HepG2 (cell line): ENCODE data around the gene SH3D21. TPM values are rescaled to one million over a fixed set of nuclear protein-coding genes. Genes with fewer than 3 reads are reported as not detected.

Experiments used
- ATAC-seq: fragments of 200-7000 bp; cut with Tn5 transposase; 3 replicates; pipeline ENCODE4 v1.9.1; 2020; ENCODE audit warnings: mild to moderate bottlenecking, moderate library complexity
- BruUV-seq: library from RNA; stranded (reverse); fragments of 400-500 nt; replicated peaks from 2 replicates; lab custom pipeline; 2021; lab: Mats Ljungman, UMichigan
- CTCF ChIA-PET: fragments of 300-600 bp; formaldehyde crosslinking; extraction: SDS; loops from one replicate; lab custom pipeline; 2021; ENCODE audit warnings: low total read pairs, inconsistent platforms, low intra/inter-chr PET ratio; lab: Yijun Ruan, JAX
- POLR2A ChIA-PET: fragments of 350-600 bp; sonication (Branson Sonifier 250); formaldehyde crosslinking; loops from one replicate; lab custom pipeline; 2020; ENCODE audit warnings: antibody characterized with exemption, inconsistent platforms; lab: Yijun Ruan, JAX
- DNase-seq: peaks from one replicate; pipeline ENCODE4 v3.0.0-alpha.2; 2015; ENCODE audit warnings: low spot score
- FAIRE-seq: peaks from 3 replicates; lab custom pipeline; 2011; peaks lifted over from hg19 to GRCh38; lab: Jason Lieb, UNC
- H2AFZ ChIP-seq: one replicate; pipeline ENCODE4 v1.6.1; 2011; ENCODE audit warnings: low read length, inconsistent platforms
- H3K27ac ChIP-seq: fragments of 300-600 bp; 3 replicates; pipeline ENCODE4 v1.8.0; 2011; ENCODE audit warnings: mixed run types, mild to moderate bottlenecking, mixed read lengths, low read length, inconsistent platforms; ENCODE audit not compliant: insufficient read depth; ENCODE audit errors: extremely low read length
- H3K27me3 ChIP-seq, 2 experiments: fragments of 200-600 bp in 1 of 2; 2 replicates in 1 of 2; 3 replicates in 1 of 2; pipeline versions ENCODE4 v1.6.0 to v1.8.0; 2011; ENCODE audit warnings: low read length in 2 of 2, mild to moderate bottlenecking in 2 of 2, moderate library complexity in 2 of 2, inconsistent platforms in 1 of 2; ENCODE audit not compliant: insufficient read depth in 2 of 2, control insufficient read depth in 1 of 2
- H3K36me3 ChIP-seq, 2 experiments: fragments of 200-600 bp in 1 of 2; replicated peaks in 1 of 2; 2 replicates in 1 of 2; 3 replicates in 1 of 2; pipeline versions ENCODE4 v1.5.1 to v1.8.0; 2011; ENCODE audit warnings: low read length in 2 of 2, inconsistent platforms in 1 of 2; ENCODE audit not compliant: insufficient read depth in 2 of 2, control insufficient read depth in 1 of 2
- H3K4me1 ChIP-seq: 2 replicates; pipeline ENCODE4 v1.5.1; 2012; ENCODE audit warnings: low read length, inconsistent platforms; ENCODE audit not compliant: insufficient read depth
- H3K4me2 ChIP-seq: 2 replicates; pipeline ENCODE4 v1.6.0; 2011; ENCODE audit warnings: low read depth, low read length, inconsistent platforms
- H3K4me3 ChIP-seq, 3 experiments: fragments of 200-600 bp in 1 of 3; sonication (generic), shearing (Covaris generic) in 1 of 3; replicated peaks in 1 of 3; 2 replicates each; pipeline ENCODE4 v1.5.1; 2011 to 2016; ENCODE audit warnings: low read length in 3 of 3, inconsistent platforms in 2 of 3, low read depth in 2 of 3, mild to moderate bottlenecking in 2 of 3, control low read depth in 1 of 3, mixed read lengths in 1 of 3; ENCODE audit not compliant: insufficient read depth in 1 of 3
- H3K79me2 ChIP-seq: one replicate; pipeline ENCODE4 v1.6.1; 2011; ENCODE audit warnings: low read length, inconsistent platforms; ENCODE audit not compliant: insufficient read depth
- H3K9ac ChIP-seq: 2 replicates; pipeline ENCODE4 v1.6.0; 2011; ENCODE audit warnings: mild to moderate bottlenecking, low read depth, low read length, inconsistent platforms; ENCODE audit not compliant: insufficient read depth
- H3K9me3 ChIP-seq: 2 replicates; pipeline ENCODE4 v1.5.1; 2012; ENCODE audit warnings: mild to moderate bottlenecking, low read length
- H4K20me1 ChIP-seq: 2 replicates; pipeline ENCODE4 v1.6.0; 2011; ENCODE audit warnings: inconsistent platforms, mild to moderate bottlenecking, low read length, moderate library complexity; ENCODE audit not compliant: insufficient read depth
- HNRNPL ChIP-seq: fragments of 200-400 bp; formaldehyde crosslinking; IDR thresholded peaks from 2 replicates; pipeline ENCODE4 v1.6.1; 2017; ENCODE audit warnings: mild to moderate bottlenecking, low read depth, low read length
- NFYB ChIP-seq: sonication (generic); formaldehyde crosslinking; IDR thresholded peaks from 2 replicates; pipeline ENCODE4 v1.4.0; 2020; ENCODE audit warnings: missing genetic modification reagents
- RFX5 ChIP-seq: IDR thresholded peaks from 2 replicates; pipeline ENCODE4 v1.6.1; 2011; ENCODE audit warnings: low read depth, low read length, improper control_type of control experiment
- RXRB ChIP-seq: IDR thresholded peaks from 2 replicates; pipeline ENCODE4 v1.6.1; 2016; ENCODE audit warnings: borderline replicate concordance, missing genetic modification reagents, missing compliant biosample characterization
- SPEN ChIP-seq: sonication (generic); formaldehyde crosslinking; IDR thresholded peaks from 2 replicates; pipeline ENCODE4 v1.5.1; 2020; ENCODE audit warnings: low read depth, mild to moderate bottlenecking, missing genetic modification reagents
- TMF1 ChIP-seq: sonication (generic); formaldehyde crosslinking; IDR thresholded peaks from 2 replicates; pipeline ENCODE4 v1.8.1; 2022; ENCODE audit warnings: low read depth, missing genetic modification reagents
- ZNF333 ChIP-seq: sonication (generic); formaldehyde crosslinking; IDR thresholded peaks from 2 replicates; pipeline ENCODE4 v1.4.0; 2020; ENCODE audit warnings: mild to moderate bottlenecking, missing genetic modification reagents, borderline replicate concordance
- ZNF431 ChIP-seq: sonication (generic); formaldehyde crosslinking; IDR thresholded peaks from 2 replicates; pipeline ENCODE4 v1.9.0; 2022; ENCODE audit warnings: missing genetic modification reagents, low read depth, mild to moderate bottlenecking, borderline replicate concordance
- ZNF777 ChIP-seq: sonication (generic); formaldehyde crosslinking; IDR thresholded peaks from 2 replicates; pipeline ENCODE4 v1.4.0; 2020; ENCODE audit warnings: missing genetic modification reagents
- WGBS: methylation state at CpG from one replicate; pipeline ENCODE4 v1.1.6; 2017; ENCODE audit warnings: low lambda C conversion rate; 5-methylcytosine and 5-hydroxymethylcytosine counted together
- in situ Hi-C: cut with HindIII; loops from 2 replicates; pipeline ENCODE4 v1.10.0; 2017; ENCODE audit warnings: low pct_unique_long_range_greater_than_20kb; ENCODE audit not compliant: extremely low pct_ligation_motif_present
- intact Hi-C: fragments of 100-400 bp; cut with micrococcal nuclease; formaldehyde crosslinking; loops from one replicate; pipeline ENCODE4 v1.10.0; 2022; ENCODE audit not compliant: unreplicated experiment
- polyA plus RNA-seq, 8 experiments: library from polyadenylated mRNA; depleted of rRNA in 3 of 8; stranded (reverse) in 7 of 8; unstranded in 1 of 8; fragments of >200 nt; fragmentation: Illumina TruSeq in 4 of 8; extraction: Trizol in 4 of 8; gene quantifications; 2 replicates each; pipeline versions ENCODE4 v1.2.1 to v1.2.3, GENCODE V29; 2011 to 2016; ENCODE audit warnings: low read depth in 4 of 8, missing spikeins in 1 of 8, mixed read lengths in 1 of 8; ENCODE audit not compliant: insufficient read depth in 1 of 8
- total RNA-seq, 5 experiments: library from RNA; depleted of rRNA; stranded (reverse); fragments of >200 nt; fragmentation: Illumina TruSeq; extraction: Trizol; gene quantifications; 2 replicates each; pipeline ENCODE4 v1.2.3, GENCODE V29; 2016; ENCODE audit warnings: low read depth in 1 of 5
- TF ChIP-seq, protein P1 (sequence below): IDR thresholded peaks from 2 replicates; pipeline ENCODE4 v1.6.1; 2016; ENCODE audit warnings: control low read depth
- TF ChIP-seq, protein P2 (sequence below): sonication (generic); formaldehyde crosslinking; IDR thresholded peaks from 2 replicates; pipeline ENCODE4 v1.4.0; 2020; ENCODE audit warnings: missing genetic modification reagents
- TF ChIP-seq, protein P3 (sequence below): sonication (generic); formaldehyde crosslinking; IDR thresholded peaks from 2 replicates; pipeline ENCODE4 v1.4.0; 2020; ENCODE audit warnings: missing genetic modification reagents, borderline replicate concordance
- TF ChIP-seq, protein P4 (sequence below): sonication (generic); formaldehyde crosslinking; IDR thresholded peaks from 2 replicates; pipeline ENCODE4 v1.4.0; 2020; ENCODE audit warnings: missing genetic modification reagents

The SH3D21 gene
- total and polyA plus RNA-seq, 2 of the 13 experiments (the other 11 are each of a cell fraction or from before 2014, with no cell fraction given), result 5.1 to 8.6 TPM

DNA sequence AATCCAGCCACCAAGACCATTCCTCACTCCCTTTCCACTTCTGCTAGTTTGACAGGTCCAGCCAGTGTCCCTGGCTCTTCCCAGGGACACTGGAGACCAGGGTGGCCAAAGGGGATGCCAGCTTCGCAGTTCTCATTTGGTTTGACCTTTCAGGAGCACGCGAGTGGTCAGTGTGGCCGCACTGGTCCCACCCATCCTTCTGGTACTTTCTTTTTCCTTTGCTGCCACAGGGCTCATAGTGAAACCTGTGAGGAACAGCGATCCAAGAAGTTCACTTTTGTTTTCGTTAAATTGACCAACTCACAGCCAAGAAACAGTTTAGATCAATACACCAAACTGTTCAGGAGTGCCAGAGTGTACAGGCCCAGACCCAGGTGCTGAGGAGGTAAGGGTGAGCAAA is 31.7 kb downstream of the SH3D21 start (continued):
- TF ChIP-seq, protein P1, sequence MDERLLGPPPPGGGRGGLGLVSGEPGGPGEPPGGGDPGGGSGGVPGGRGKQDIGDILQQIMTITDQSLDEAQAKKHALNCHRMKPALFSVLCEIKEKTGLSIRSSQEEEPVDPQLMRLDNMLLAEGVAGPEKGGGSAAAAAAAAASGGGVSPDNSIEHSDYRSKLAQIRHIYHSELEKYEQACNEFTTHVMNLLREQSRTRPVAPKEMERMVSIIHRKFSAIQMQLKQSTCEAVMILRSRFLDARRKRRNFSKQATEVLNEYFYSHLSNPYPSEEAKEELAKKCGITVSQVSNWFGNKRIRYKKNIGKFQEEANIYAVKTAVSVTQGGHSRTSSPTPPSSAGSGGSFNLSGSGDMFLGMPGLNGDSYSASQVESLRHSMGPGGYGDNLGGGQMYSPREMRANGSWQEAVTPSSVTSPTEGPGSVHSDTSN (CRISPR knock-in tag), result no peak
- no peak for TF ChIP-seq ZNF777 (CRISPR knock-in tag)
- TF ChIP-seq ZNF333 (CRISPR knock-in tag), result no peak
- TF ChIP-seq, protein P2, sequence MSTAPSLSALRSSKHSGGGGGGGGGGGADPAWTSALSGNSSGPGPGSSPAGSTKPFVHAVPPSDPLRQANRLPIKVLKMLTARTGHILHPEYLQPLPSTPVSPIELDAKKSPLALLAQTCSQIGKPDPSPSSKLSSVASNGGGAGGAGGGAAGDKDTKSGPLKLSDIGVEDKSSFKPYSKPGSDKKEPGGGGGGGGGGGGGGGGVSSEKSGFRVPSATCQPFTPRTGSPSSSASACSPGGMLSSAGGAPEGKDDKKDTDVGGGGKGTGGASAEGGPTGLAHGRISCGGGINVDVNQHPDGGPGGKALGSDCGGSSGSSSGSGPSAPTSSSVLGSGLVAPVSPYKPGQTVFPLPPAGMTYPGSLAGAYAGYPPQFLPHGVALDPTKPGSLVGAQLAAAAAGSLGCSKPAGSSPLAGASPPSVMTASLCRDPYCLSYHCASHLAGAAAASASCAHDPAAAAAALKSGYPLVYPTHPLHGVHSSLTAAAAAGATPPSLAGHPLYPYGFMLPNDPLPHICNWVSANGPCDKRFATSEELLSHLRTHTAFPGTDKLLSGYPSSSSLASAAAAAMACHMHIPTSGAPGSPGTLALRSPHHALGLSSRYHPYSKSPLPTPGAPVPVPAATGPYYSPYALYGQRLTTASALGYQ (CRISPR knock-in tag), result no peak
- no peak for TF ChIP-seq RFX5

DNA sequence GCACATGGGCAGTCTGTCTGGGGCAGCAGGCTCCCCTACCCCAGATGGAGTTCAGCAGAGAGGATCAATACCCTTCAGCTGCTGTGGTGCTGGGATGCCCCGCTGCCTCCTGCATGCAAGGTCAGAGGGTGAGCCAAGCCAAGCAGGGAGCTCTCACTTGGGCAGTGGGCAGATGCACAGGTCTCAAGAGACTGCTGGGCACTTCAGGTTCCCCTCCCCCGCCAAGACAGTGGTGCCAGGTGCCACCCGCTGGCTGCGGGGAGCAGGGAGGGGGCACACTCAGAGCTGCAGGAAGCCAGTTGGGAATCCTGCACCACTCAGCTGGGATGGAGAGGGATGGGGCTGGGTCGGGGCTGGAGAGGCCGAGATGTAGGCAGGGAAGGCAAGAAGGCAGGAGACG is 33.0 kb downstream of the SH3D21 start:
- BruUV-seq, result no TSS peak
- H3K27me3 ChIP-seq, result peaks cover 0 to 9% of the 10 kb centered on the region in 2 experiments; a peak in 2 of 5 replicates
- ChIA-PET POLR2A (interaction anchor here (0.6 kb wide), 1 partner anchor 68 kb away, joined by 4 read pairs; no protein-coding TSS in a partner anchor), CTCF (no interaction called here)
- H3K27ac ChIP-seq, result no peak overlapping the region
- H3K79me2 ChIP-seq, result no peaks in the 10 kb centered on the region
- H2AFZ ChIP-seq, result no peak overlapping the region
- no peak for DNase-seq
- ATAC-seq, result no peak
- no peak overlapping the region for H3K4me2 ChIP-seq
- no peak overlapping the region for H3K9ac ChIP-seq
- H3K36me3 ChIP-seq, result peaks cover 12 to 27% of the 10 kb centered on the region in 2 experiments; a peak in 4 of 5 replicates
- no peaks in the 10 kb centered on the region for H4K20me1 ChIP-seq
- H3K4me1 ChIP-seq, result peaks cover 26% of the 10 kb centered on the region
- in situ Hi-C loops (no loop called here), intact Hi-C loops (no loop called here)
- H3K9me3 ChIP-seq, result no peaks in the 10 kb centered on the region
- whole genome bisulfite sequencing, result 96% methylated on average over 4 of the region's 7 CpGs
- no peak overlapping the region for H3K4me3 ChIP-seq
- FAIRE-seq, result no peak
- TF ChIP-seq NFYB (CRISPR knock-in tag) (no peak), RXRB (CRISPR knock-in tag) (no peak), TMF1 (CRISPR knock-in tag) (no peak), ZNF431 (CRISPR knock-in tag) (no peak), HNRNPL (0 out of 2 replicates have a peak, but pooled peaks have one; percentile 27), SPEN (CRISPR knock-in tag) (no peak)
- TF ChIP-seq, protein P3, sequence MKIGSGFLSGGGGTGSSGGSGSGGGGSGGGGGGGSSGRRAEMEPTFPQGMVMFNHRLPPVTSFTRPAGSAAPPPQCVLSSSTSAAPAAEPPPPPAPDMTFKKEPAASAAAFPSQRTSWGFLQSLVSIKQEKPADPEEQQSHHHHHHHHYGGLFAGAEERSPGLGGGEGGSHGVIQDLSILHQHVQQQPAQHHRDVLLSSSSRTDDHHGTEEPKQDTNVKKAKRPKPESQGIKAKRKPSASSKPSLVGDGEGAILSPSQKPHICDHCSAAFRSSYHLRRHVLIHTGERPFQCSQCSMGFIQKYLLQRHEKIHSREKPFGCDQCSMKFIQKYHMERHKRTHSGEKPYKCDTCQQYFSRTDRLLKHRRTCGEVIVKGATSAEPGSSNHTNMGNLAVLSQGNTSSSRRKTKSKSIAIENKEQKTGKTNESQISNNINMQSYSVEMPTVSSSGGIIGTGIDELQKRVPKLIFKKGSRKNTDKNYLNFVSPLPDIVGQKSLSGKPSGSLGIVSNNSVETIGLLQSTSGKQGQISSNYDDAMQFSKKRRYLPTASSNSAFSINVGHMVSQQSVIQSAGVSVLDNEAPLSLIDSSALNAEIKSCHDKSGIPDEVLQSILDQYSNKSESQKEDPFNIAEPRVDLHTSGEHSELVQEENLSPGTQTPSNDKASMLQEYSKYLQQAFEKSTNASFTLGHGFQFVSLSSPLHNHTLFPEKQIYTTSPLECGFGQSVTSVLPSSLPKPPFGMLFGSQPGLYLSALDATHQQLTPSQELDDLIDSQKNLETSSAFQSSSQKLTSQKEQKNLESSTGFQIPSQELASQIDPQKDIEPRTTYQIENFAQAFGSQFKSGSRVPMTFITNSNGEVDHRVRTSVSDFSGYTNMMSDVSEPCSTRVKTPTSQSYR (CRISPR knock-in tag), result 0 out of 2 replicates have a peak, but pooled peaks have one; percentile 18
- TF ChIP-seq, protein P4, sequence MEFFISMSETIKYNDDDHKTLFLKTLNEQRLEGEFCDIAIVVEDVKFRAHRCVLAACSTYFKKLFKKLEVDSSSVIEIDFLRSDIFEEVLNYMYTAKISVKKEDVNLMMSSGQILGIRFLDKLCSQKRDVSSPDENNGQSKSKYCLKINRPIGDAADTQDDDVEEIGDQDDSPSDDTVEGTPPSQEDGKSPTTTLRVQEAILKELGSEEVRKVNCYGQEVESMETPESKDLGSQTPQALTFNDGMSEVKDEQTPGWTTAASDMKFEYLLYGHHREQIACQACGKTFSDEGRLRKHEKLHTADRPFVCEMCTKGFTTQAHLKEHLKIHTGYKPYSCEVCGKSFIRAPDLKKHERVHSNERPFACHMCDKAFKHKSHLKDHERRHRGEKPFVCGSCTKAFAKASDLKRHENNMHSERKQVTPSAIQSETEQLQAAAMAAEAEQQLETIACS, result no peak
